WTC11 (cell line): ENCODE results near the gene PSORS1C1. TPM values are rescaled to one million over a fixed set of nuclear protein-coding genes. Genes with fewer than 3 reads are reported as not detected.

Experiments used
- ATAC-seq: fragments of 200-7000 bp; cut with Tn5 transposase; 2 replicates; pipeline ENCODE4 v1.10.0; 2021; ENCODE audit warnings: mild to moderate bottlenecking, moderate library complexity
- CTCF ChIA-PET: fragments of 300-600 bp; sonication (Branson Sonifier 250); formaldehyde crosslinking; loops from one replicate; lab custom pipeline; 2021; ENCODE audit warnings: antibody characterized with exemption; lab: Charles Lee
- POLR2A ChIA-PET: fragments of 350-600 bp; sonication (Branson Sonifier 250); formaldehyde crosslinking; loops from one replicate; lab custom pipeline; 2021; ENCODE audit warnings: antibody characterized with exemption; lab: Charles Lee
- DNase-seq: peaks from one replicate; pipeline ENCODE4 v3.0.0; 2021; ENCODE audit warnings: low spot score
- H3K27ac Mint-ChIP-seq: 2 replicates; pipeline ENCODE4 v1.8.0; 2021; ENCODE audit warnings: mixed read lengths
- H3K27me3 Mint-ChIP-seq: 2 replicates; pipeline ENCODE4 v1.8.0; 2021; ENCODE audit warnings: low read depth, mild to moderate bottlenecking, moderate library complexity, mixed read lengths
- H3K36me3 Mint-ChIP-seq: 2 replicates; pipeline ENCODE4 v1.8.0; 2021; ENCODE audit warnings: mixed read lengths
- H3K4me1 Mint-ChIP-seq: 2 replicates; pipeline ENCODE4 v1.8.0; 2022; ENCODE audit warnings: mixed read lengths
- H3K4me3 Mint-ChIP-seq: 2 replicates; pipeline ENCODE4 v1.8.0; 2021; ENCODE audit warnings: mild to moderate bottlenecking, moderate library complexity, mixed read lengths
- H3K9me3 Mint-ChIP-seq: 2 replicates; pipeline ENCODE4 v1.8.0; 2021; ENCODE audit warnings: mixed read lengths
- CREM ChIP-seq: sonication (generic); formaldehyde crosslinking; IDR thresholded peaks from 2 replicates; pipeline ENCODE4 v1.8.1; 2022; ENCODE audit warnings: mild to moderate bottlenecking, missing genetic modification reagents, moderate library complexity
- FOXP1 ChIP-seq: sonication (generic); formaldehyde crosslinking; IDR thresholded peaks from 2 replicates; pipeline ENCODE4 v1.8.0; 2022; ENCODE audit warnings: missing genetic modification reagents, mild to moderate bottlenecking, moderate library complexity, borderline replicate concordance
- GABPB1 ChIP-seq: sonication (generic); formaldehyde crosslinking; IDR thresholded peaks from 2 replicates; pipeline ENCODE4 v1.8.1; 2023; ENCODE audit warnings: mild to moderate bottlenecking, missing genetic modification reagents
- GRHL2 ChIP-seq: fragments of 250-450 bp; sonication (Bioruptor Pico); IDR thresholded peaks from 2 replicates; pipeline ENCODE4 v1.8.0; 2022; ENCODE audit warnings: mild to moderate bottlenecking, moderate library complexity; ENCODE audit not compliant: insufficient replicate concordance, severe bottlenecking
- HMGA2 ChIP-seq: fragments of 250-450 bp; sonication (Bioruptor Pico); IDR thresholded peaks from 2 replicates; pipeline ENCODE4 v1.4.0; 2021; ENCODE audit warnings: mild to moderate bottlenecking, moderate library complexity
- JUN ChIP-seq: sonication (generic); formaldehyde crosslinking; IDR thresholded peaks from 2 replicates; pipeline ENCODE4 v1.8.0; 2023; ENCODE audit warnings: mild to moderate bottlenecking, missing genetic modification reagents
- MYBL2 ChIP-seq: sonication (generic); formaldehyde crosslinking; IDR thresholded peaks from 2 replicates; pipeline ENCODE4 v1.8.1; 2023; ENCODE audit warnings: mild to moderate bottlenecking, moderate library complexity, missing genetic modification reagents
- RELA ChIP-seq: sonication (generic); formaldehyde crosslinking; IDR thresholded peaks from 2 replicates; pipeline ENCODE4 v1.8.1; 2022; ENCODE audit warnings: missing genetic modification reagents, mild to moderate bottlenecking, borderline replicate concordance
- TEAD4 ChIP-seq: sonication (generic); formaldehyde crosslinking; IDR thresholded peaks from 2 replicates; pipeline ENCODE4 v1.8.0; 2022; ENCODE audit warnings: mild to moderate bottlenecking, missing genetic modification reagents
- ZNF138 ChIP-seq: sonication (generic); formaldehyde crosslinking; conservative IDR thresholded peaks from 2 replicates; pipeline ENCODE4 v1.8.1; 2022; ENCODE audit warnings: mild to moderate bottlenecking, moderate library complexity, missing genetic modification reagents
- ZNF232 ChIP-seq: sonication (generic); formaldehyde crosslinking; IDR thresholded peaks from 2 replicates; pipeline ENCODE4 v1.8.0; 2022; ENCODE audit warnings: mild to moderate bottlenecking, missing genetic modification reagents
- ZNF317 ChIP-seq: sonication (generic); formaldehyde crosslinking; IDR thresholded peaks from 2 replicates; pipeline ENCODE4 v1.8.1; 2023; ENCODE audit warnings: low read depth, mild to moderate bottlenecking, moderate library complexity, missing genetic modification reagents, borderline replicate concordance
- ZNF396 ChIP-seq: fragments of 250-450 bp; sonication (Bioruptor Pico); IDR thresholded peaks from 2 replicates; pipeline ENCODE4 v1.8.0; 2021; ENCODE audit warnings: mild to moderate bottlenecking, moderate library complexity, borderline replicate concordance
- ZNF416 ChIP-seq: fragments of 250-450 bp; sonication (Bioruptor Pico); IDR thresholded peaks from 2 replicates; pipeline ENCODE4 v1.9.0; 2021; ENCODE audit warnings: mild to moderate bottlenecking, inconsistent platforms
- total RNA-seq: library from RNA; stranded (reverse); gene quantifications from 3 replicates; pipeline ENCODE4 v1.2.3, GENCODE V29; 2021
- TF ChIP-seq, protein P1 (sequence below): sonication (generic); formaldehyde crosslinking; IDR thresholded peaks from 2 replicates; pipeline ENCODE4 v1.8.0; 2022; ENCODE audit warnings: missing genetic modification reagents
- TF ChIP-seq, protein P2 (sequence below): fragments of 200-600 bp; IDR thresholded peaks from 2 replicates; pipeline ENCODE4 v1.8.0; 2022; ENCODE audit warnings: antibody characterized with exemption
- TF ChIP-seq, protein P3 (sequence below): sonication (generic); formaldehyde crosslinking; IDR thresholded peaks from 2 replicates; pipeline ENCODE4 v1.8.1; 2022; ENCODE audit warnings: missing genetic modification reagents, borderline replicate concordance
- TF ChIP-seq, protein P4 (sequence below): fragments of 250-450 bp; sonication (Bioruptor Pico); IDR thresholded peaks from 2 replicates; pipeline ENCODE4 v2.1.2; 2022; ENCODE audit warnings: mild to moderate bottlenecking, moderate library complexity

PSORS1C1 gene
- total RNA-seq, 1 experiment from 2014 or later, result 0.66 TPM

DNA sequence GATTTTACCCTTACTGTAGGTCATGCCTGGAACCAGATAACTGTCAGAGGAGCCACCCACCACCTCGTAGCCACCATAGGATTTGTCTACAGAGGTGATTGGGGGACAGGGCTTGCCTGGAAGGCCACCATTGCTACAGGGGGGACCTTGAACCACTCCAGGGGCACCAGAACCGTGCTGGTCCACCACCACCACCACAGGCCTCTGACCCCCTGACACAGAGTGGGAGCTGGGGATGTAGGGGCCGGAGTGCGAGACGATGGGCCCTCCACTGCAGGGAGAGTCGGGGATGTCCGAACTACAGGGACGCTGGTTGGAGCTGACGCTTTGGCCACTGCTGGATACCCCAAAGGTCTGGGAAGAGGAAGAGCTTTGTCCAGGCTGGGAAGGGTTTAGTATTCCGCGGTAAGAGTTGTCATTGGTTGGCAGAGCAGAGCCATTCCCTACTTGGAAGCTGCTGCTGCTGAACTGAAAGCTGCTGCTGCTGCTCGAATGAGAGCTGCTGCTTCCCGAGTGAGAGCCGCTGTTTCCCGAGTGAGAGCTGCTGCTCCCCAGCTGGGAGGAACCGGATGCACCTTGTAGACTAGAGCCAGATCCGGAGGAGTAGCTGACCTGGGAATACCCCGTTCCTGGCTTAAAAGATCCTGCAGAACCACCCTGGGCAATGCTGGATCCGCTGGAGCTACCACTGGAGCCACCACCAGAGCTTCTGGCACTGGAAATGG is 2.2 kb downstream of the PSORS1C1 start:
- Mint-ChIP-seq H3K27me3 (peaks cover 15% of the 10 kb centered on the region), H3K27ac (no peak overlapping the region), H3K36me3 (no peaks in the 10 kb centered on the region), H3K4me3 (no peak overlapping the region), H3K4me1 (peaks cover 20% of the 10 kb centered on the region), H3K9me3 (no peaks in the 10 kb centered on the region)
- ATAC-seq, result no peak
- ChIA-PET CTCF (interaction anchor here (0.8 to 11.0 kb wide), 13 partner anchors 12 to 250 kb away, joined by 3 to 90 read pairs (median 5); partner anchors contain the start of gene VARS2), POLR2A (interaction anchor here (0.6 to 0.8 kb wide), 2 partner anchors 56 to 372 kb away, joined by 3 to 4 read pairs; no protein-coding TSS in a partner anchor)
- TF ChIP-seq, protein P1, sequence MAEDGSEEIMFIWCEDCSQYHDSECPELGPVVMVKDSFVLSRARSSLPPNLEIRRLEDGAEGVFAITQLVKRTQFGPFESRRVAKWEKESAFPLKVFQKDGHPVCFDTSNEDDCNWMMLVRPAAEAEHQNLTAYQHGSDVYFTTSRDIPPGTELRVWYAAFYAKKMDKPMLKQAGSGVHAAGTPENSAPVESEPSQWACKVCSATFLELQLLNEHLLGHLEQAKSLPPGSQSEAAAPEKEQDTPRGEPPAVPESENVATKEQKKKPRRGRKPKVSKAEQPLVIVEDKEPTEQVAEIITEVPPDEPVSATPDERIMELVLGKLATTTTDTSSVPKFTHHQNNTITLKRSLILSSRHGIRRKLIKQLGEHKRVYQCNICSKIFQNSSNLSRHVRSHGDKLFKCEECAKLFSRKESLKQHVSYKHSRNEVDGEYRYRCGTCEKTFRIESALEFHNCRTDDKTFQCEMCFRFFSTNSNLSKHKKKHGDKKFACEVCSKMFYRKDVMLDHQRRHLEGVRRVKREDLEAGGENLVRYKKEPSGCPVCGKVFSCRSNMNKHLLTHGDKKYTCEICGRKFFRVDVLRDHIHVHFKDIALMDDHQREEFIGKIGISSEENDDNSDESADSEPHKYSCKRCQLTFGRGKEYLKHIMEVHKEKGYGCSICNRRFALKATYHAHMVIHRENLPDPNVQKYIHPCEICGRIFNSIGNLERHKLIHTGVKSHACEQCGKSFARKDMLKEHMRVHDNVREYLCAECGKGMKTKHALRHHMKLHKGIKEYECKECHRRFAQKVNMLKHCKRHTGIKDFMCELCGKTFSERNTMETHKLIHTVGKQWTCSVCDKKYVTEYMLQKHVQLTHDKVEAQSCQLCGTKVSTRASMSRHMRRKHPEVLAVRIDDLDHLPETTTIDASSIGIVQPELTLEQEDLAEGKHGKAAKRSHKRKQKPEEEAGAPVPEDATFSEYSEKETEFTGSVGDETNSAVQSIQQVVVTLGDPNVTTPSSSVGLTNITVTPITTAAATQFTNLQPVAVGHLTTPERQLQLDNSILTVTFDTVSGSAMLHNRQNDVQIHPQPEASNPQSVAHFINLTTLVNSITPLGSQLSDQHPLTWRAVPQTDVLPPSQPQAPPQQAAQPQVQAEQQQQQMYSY (CRISPR knock-in tag), result 0 out of 2 replicates have a peak, but pooled peaks have one; percentile 10
- no peak for TF ChIP-seq ZNF416
- no peak for DNase-seq

DNA sequence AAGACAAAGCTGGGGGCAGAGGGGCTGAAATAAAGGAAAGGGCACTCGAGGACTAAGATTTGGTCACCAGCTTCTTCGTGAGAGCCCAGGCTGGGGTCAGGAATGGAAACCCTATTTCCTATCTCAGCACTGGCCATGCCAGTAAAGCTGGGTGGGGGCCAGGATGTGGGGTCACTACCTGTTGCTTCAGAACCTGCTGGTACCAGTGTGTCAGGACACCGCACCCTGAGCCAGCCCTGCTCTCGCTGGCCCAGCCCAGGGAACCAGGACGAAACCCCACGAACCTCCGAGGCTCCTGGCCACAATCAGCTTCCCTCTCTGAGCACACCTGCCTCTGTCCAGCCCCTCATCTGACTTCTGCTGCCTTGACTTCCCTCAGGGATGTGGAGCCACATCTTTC is 3.6 kb downstream of the PSORS1C1 start:
- H3K27me3 Mint-ChIP-seq, result peaks cover 8% of the 10 kb centered on the region
- no peak for TF ChIP-seq ZNF232
- no peak for TF ChIP-seq RELA (CRISPR knock-in tag)
- TF ChIP-seq ZNF317 (CRISPR knock-in tag), result no peak
- TF ChIP-seq, protein P2, sequence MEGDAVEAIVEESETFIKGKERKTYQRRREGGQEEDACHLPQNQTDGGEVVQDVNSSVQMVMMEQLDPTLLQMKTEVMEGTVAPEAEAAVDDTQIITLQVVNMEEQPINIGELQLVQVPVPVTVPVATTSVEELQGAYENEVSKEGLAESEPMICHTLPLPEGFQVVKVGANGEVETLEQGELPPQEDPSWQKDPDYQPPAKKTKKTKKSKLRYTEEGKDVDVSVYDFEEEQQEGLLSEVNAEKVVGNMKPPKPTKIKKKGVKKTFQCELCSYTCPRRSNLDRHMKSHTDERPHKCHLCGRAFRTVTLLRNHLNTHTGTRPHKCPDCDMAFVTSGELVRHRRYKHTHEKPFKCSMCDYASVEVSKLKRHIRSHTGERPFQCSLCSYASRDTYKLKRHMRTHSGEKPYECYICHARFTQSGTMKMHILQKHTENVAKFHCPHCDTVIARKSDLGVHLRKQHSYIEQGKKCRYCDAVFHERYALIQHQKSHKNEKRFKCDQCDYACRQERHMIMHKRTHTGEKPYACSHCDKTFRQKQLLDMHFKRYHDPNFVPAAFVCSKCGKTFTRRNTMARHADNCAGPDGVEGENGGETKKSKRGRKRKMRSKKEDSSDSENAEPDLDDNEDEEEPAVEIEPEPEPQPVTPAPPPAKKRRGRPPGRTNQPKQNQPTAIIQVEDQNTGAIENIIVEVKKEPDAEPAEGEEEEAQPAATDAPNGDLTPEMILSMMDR, result no peak
- TF ChIP-seq, protein P3, sequence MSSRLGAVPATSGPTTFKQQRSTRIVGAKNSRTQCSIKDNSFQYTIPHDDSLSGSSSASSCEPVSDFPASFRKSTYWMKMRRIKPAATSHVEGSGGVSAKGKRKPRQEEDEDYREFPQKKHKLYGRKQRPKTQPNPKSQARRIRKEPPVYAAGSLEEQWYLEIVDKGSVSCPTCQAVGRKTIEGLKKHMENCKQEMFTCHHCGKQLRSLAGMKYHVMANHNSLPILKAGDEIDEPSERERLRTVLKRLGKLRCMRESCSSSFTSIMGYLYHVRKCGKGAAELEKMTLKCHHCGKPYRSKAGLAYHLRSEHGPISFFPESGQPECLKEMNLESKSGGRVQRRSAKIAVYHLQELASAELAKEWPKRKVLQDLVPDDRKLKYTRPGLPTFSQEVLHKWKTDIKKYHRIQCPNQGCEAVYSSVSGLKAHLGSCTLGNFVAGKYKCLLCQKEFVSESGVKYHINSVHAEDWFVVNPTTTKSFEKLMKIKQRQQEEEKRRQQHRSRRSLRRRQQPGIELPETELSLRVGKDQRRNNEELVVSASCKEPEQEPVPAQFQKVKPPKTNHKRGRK (CRISPR knock-in tag), result no peak
- no peak for TF ChIP-seq MYBL2
- no peak for TF ChIP-seq CREM
- no peak for TF ChIP-seq HMGA2
- no peak for TF ChIP-seq ZNF396 (CRISPR knock-in tag)
- TF ChIP-seq ZNF138, result no peak
- H3K4me1 Mint-ChIP-seq, result peaks cover 17% of the 10 kb centered on the region
- no peak overlapping the region for H3K4me3 Mint-ChIP-seq
- H3K9me3 Mint-ChIP-seq, result no peaks in the 10 kb centered on the region
- H3K27ac Mint-ChIP-seq, result no peak overlapping the region
- ChIA-PET POLR2A (no interaction called here), CTCF (interaction anchor here (1.1 to 11.0 kb wide), 4 partner anchors 11 to 249 kb away, joined by 5 to 90 read pairs (median 7); no protein-coding TSS in a partner anchor)
- ATAC-seq, result no peak
- H3K36me3 Mint-ChIP-seq, result no peaks in the 10 kb centered on the region
- no peak for DNase-seq

DNA sequence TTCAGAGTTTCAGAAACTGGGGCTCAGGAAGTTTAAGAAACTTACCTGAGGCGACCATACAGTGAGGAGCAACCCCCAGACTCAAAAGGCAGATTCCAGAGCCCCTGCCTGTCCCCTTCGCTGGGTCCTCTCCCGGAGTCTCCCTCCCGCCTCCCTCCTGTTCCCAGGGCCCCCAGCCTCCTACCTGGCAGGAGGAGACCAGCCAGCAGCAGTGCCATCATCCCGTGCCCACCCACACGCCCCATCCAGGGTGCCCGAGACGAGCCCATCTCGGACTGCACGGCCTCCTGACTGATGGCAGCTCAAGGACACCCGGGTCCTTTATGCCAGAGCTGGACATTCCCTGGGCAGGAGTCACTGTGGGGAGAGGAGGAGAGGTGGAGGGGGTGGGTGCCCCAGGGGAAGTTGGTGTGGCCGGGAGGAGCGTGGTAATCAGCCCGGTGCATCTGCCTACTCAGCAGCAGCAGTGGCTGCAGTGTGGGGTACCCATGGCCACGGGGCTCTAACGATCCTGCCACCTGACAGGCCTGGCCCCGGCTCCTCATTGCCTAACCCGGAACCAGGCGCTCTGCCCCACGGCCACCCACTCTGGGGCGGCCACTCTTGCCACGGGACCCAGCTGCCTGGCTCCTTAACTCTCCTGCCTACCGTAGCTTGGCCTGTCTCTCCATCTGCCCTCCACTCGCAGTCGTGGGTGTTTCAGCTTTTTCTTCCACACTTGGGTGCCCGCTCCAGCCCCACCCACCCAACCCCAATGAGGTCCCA is 5.7 kb downstream of the PSORS1C1 start, which contains the start of gene CDSN:
CDSN (minus strand) TSS at position 296 of the 765 bp plus-strand sequence; CDS start at position 269, 27 bp downstream.
- POLR2A ChIA-PET, result interaction anchor here (0.5 kb wide), 1 partner anchor 28 kb away, joined by 5 read pairs; no protein-coding TSS in a partner anchor
- CTCF ChIA-PET, result interaction anchor here (1.6 to 11.0 kb wide), 3 partner anchors 9 to 18 kb away, joined by 4 to 90 read pairs (median 5); no protein-coding TSS in a partner anchor
- no peak for ATAC-seq
- H3K27me3 Mint-ChIP-seq, result peaks cover 4% of the 10 kb centered on the region; the same call in 1 of the 2 replicates
- H3K27ac Mint-ChIP-seq, result no peak within 1 kb of the TSS
- H3K4me3 Mint-ChIP-seq, result no peak within 1 kb of the TSS
- H3K9me3 Mint-ChIP-seq, result no peaks in the 10 kb centered on the region
- TF ChIP-seq, protein P3 (CRISPR knock-in tag), result no peak
- no peak for TF ChIP-seq GABPB1 (CRISPR knock-in tag)
- TF ChIP-seq, protein P4, sequence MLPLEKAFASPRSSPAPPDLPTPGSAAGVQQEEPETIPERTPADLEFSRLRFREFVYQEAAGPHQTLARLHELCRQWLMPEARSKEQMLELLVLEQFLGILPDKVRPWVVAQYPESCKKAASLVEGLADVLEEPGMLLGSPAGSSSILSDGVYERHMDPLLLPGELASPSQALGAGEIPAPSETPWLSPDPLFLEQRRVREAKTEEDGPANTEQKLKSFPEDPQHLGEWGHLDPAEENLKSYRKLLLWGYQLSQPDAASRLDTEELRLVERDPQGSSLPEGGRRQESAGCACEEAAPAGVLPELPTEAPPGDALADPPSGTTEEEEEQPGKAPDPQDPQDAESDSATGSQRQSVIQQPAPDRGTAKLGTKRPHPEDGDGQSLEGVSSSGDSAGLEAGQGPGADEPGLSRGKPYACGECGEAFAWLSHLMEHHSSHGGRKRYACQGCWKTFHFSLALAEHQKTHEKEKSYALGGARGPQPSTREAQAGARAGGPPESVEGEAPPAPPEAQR (CRISPR knock-in tag), result no peak
- no peak for TF ChIP-seq JUN (CRISPR knock-in tag)
- TF ChIP-seq TEAD4 (CRISPR knock-in tag), result no peak
- TF ChIP-seq GRHL2, result no peak
- TF ChIP-seq FOXP1 (CRISPR knock-in tag), result no peak
- no peaks in the 10 kb centered on the region for H3K36me3 Mint-ChIP-seq
- no peak for DNase-seq
- peaks cover 9% of the 10 kb centered on the region for H3K4me1 Mint-ChIP-seq
